ENCODE results near the gene SBK1.
"Not testable (repeated sequence)": the region's sequence is repeated elsewhere in the genome, so short reads cannot be mapped to it uniquely, and the experiment has no call there.

SBK1 gene
- 1.5 to 29.9 (median 11.7) reads per million in 9 experiments for total RNA-seq

DNA sequence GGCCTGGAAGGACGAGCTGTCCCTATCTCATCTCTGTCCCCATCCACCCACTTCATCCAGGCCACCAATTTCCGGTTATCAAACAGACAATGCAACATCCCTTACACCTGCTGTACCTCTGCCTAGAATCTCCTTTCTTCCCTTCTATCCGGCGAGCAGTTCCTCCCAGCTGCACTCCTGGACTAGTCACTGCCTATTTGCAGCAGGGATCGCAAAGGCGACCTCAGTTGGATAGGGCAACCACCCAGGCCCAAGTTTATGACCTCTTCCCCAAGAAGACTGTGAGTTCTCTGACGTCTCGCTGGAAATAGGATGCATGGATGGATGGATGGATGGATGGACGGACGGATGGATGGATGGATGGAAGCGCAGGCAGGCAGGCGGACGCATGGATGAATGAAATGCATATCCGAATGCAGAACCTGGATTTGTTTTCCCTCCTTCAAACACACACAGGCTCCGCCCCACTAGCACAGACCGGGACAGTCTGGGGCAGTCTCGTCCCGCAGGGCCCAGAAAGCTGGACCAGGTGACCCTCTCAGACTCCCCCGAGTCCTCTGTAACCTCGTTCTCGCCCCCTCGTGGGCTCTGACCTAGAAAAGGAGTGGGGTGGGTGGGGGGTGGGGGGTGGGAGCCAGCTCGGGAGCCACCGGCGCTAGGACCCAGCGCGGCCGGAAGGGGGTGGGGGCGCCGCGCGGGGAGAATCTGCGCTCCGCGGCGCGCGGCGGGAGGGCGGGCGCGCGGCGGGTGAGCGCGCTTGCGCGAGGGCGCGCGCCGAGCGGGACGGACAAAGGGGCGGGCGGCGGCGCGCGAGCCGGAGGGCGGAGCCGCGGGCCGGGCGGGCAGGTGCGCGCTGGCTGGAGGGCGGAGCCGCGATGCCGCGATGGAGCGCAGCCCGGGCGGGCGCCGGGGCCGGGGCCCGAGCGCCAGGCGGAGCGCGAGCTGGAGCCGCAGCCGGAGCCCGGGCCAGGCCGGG is at the start of gene SBK1:
Gene SBK1, plus strand, starts transcription at position 875 of the 976 bp plus-strand sequence. CDS start 24,867 bp downstream, outside the sequence.
- peaks cover 15% of the 10 kb centered on the region for H3K36me3 Mint-ChIP-seq (ENCODE audit: insufficient read depth)
- H3K4me3 Mint-ChIP-seq = peak within 1 kb of the TSS; percentile 91 to 94
- DNase-seq (peak; percentile 80 to 87 (median 80)), ATAC-seq (replicated peaks) (peak; percentile 95)
- no peaks in the 10 kb centered on the region for H3K27me3 Mint-ChIP-seq
- peak within 1 kb of the TSS; percentile 90 to 92 for H3K27ac Mint-ChIP-seq
- H3K9me3 Mint-ChIP-seq = no peaks in the 10 kb centered on the region
- H3K4me1 Mint-ChIP-seq (ENCODE audit: low read depth in 2 of 2) = peaks cover 56 to 61% of the 10 kb centered on the region in 2 donors

DNA sequence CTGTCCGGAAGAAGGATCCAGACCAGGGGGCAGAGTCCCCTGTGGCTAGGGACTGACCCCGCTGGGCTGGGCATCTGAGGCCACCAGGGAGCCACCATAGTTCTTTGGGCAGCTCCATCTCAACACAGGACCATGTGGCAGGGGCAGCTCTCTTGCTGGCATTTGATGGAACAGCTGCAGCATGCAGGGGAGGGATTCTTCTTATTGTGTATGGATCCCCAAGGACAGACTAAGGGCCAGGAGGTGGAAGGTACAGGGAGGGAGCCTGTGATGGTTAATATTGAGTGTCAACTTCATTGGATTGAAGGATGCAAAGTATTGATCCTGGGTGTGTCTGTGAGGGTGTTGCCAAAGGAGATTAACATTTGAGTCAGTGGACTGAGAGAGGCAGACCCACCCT is 42.8 kb upstream of the SBK1 start:
- not testable (repeated sequence) for H3K27ac Mint-ChIP-seq; H3K9me3 Mint-ChIP-seq; DNase-seq; H3K4me3 Mint-ChIP-seq; H3K36me3 Mint-ChIP-seq (ENCODE audit: insufficient read depth); H3K4me1 Mint-ChIP-seq (ENCODE audit: low read depth in 2 of 2); ATAC-seq (replicated peaks)
- H3K27me3 Mint-ChIP-seq = peaks cover 0 to 18% of the 10 kb centered on the region in 2 donors

DNA sequence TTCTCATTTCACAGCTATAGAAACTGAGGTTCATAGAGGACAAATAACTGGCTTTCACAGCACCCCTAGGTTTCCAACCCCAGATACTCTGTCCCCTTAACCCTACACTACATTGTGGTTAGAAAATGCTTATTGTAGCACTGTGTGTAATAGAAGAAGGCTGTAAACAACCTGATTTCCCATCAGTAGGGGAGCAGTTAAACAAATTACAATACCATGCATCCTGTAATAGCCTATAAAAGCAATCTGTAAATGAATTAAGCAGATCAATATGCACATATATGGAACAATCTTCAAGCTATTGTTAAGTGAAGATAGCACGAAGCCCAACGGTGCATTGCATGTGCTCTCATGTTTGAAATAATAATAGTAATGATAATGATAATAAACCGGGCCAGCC is 41.3 kb upstream of the SBK1 start:
- H3K9me3 Mint-ChIP-seq = no peaks in the 10 kb centered on the region
- H3K4me3 Mint-ChIP-seq = no peak overlapping the region
- H3K4me1 Mint-ChIP-seq (ENCODE audit: low read depth in 2 of 2) = no peaks in the 10 kb centered on the region
- H3K27ac Mint-ChIP-seq = no peak overlapping the region
- no peaks in the 10 kb centered on the region for H3K36me3 Mint-ChIP-seq (ENCODE audit: insufficient read depth)
- H3K27me3 Mint-ChIP-seq = peaks cover 0 to 9% of the 10 kb centered on the region in 2 donors
- DNase-seq (no peak), ATAC-seq (replicated peaks) (no peak)

GRCh38 chr16:28254158-28254557 is 38.2 kb upstream of the SBK1 start:
- no peak for DNase-seq
- Mint-ChIP-seq H3K27ac (no peak overlapping the region), H3K27me3 (peaks cover 0 to 20% of the 10 kb centered on the region in 2 donors), H3K4me1 (ENCODE audit: low read depth in 2 of 2) (no peaks in the 10 kb centered on the region), H3K9me3 (no peaks in the 10 kb centered on the region), H3K4me3 (no peak overlapping the region), H3K36me3 (ENCODE audit: insufficient read depth) (no peaks in the 10 kb centered on the region)
- no peak for ATAC-seq (replicated peaks)

GRCh38 chr16:28255838-28256237 is 36.5 kb upstream of the SBK1 start:
- Mint-ChIP-seq H3K4me1 (ENCODE audit: low read depth in 2 of 2) (peaks cover 9% of the 10 kb centered on the region in 2 donors), H3K36me3 (ENCODE audit: insufficient read depth) (no peaks in the 10 kb centered on the region), H3K27me3 (peaks cover 4 to 28% of the 10 kb centered on the region in 2 donors), H3K27ac (no peak overlapping the region), H3K9me3 (no peaks in the 10 kb centered on the region), H3K4me3 (no peak overlapping the region)
- no peak for DNase-seq
- ATAC-seq (replicated peaks) = no peak

DNA sequence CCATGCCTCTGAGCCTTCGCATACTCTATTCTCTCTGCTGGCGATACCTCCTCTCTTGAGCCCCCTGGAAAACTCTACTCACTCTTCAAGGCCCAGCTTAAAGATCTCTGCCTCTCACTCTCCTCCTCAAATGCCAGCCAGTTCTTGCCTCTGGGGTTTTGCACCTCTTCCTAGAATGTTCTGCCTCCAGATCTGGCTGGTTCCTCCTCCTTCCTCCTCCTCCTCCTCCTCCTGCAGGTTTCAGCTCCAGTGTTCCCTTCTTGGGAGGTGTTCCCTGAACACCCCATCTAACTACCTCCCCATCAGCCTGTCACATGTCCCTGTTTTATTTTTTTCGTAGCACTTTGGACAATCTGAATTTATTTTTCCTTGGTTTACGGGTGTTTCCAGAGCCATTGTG is 35.1 kb upstream of the SBK1 start:
- Mint-ChIP-seq H3K27ac (peak overlapping the region in 1 of 2 donors; percentile 35), H3K9me3 (no peaks in the 10 kb centered on the region), H3K36me3 (ENCODE audit: insufficient read depth) (no peaks in the 10 kb centered on the region), H3K4me1 (ENCODE audit: low read depth in 2 of 2) (peaks cover 9% of the 10 kb centered on the region in 2 donors), H3K27me3 (peaks cover 8 to 42% of the 10 kb centered on the region in 2 donors), H3K4me3 (no peak overlapping the region)
- DNase-seq = no peak
- ATAC-seq (replicated peaks) = no peak

DNA sequence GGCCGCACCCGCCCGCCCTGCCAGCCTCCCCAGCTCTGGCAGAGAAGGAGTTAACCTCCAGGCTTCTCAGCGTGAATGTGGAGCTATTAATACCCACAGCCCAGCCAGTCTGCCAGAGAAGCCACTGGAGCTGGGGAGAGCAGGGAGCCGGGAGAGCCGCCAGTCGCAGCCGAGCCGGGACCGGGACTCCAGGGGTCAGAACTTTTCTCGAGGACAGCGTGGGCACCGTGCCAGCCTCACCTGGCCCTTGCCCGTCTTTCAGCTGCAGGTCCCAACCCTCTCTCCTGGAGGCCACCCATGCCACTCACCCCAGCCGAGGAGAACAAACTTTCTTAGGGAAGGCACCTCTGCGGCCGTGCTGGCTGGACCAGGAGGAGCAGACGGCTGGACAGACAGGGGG is 33.8 kb upstream of the SBK1 start:
- DNase-seq = no peak
- no peak overlapping the region for H3K27ac Mint-ChIP-seq

GRCh38 chr16:28259091-28259780 is 33.1 kb upstream of the SBK1 start:
- Mint-ChIP-seq H3K4me3 (peak overlapping the region in 1 of 2 donors; percentile 36), H3K27me3 (peaks cover 21 to 60% of the 10 kb centered on the region in 2 donors), H3K4me1 (ENCODE audit: low read depth in 2 of 2) (peaks cover 9% of the 10 kb centered on the region in 2 donors), H3K27ac (peak overlapping the region; percentile 6 to 10), H3K9me3 (no peaks in the 10 kb centered on the region), H3K36me3 (ENCODE audit: insufficient read depth) (no peaks in the 10 kb centered on the region)
- DNase-seq = no peak
- peak; percentile 58 for ATAC-seq (replicated peaks)

More for the DNA sequence above, 33.8 kb upstream of the SBK1 start:
- Mint-ChIP-seq H3K4me1 (ENCODE audit: low read depth in 2 of 2) (peaks cover 9% of the 10 kb centered on the region in 2 donors), H3K4me3 (no peak overlapping the region), H3K36me3 (ENCODE audit: insufficient read depth) (no peaks in the 10 kb centered on the region), H3K27me3 (peaks cover 14 to 54% of the 10 kb centered on the region in 2 donors), H3K9me3 (no peaks in the 10 kb centered on the region)
- ATAC-seq (replicated peaks) = no peak

GRCh38 chr16:28259781-28260150 is 32.6 kb upstream of the SBK1 start:
- Mint-ChIP-seq H3K4me1 (ENCODE audit: low read depth in 2 of 2) (peaks cover 9% of the 10 kb centered on the region in 2 donors), H3K9me3 (no peaks in the 10 kb centered on the region), H3K27me3 (peaks cover 26 to 66% of the 10 kb centered on the region in 2 donors), H3K27ac (peak overlapping the region; percentile 6 to 10), H3K4me3 (peak overlapping the region in 1 of 2 donors; percentile 36), H3K36me3 (ENCODE audit: insufficient read depth) (no peaks in the 10 kb centered on the region)
- no peak for ATAC-seq (replicated peaks)
- no peak for DNase-seq

- H3K9me3 Mint-ChIP-seq = no peaks in the 10 kb centered on the region
- H3K4me3 Mint-ChIP-seq = no peak overlapping the region
- peaks cover 9% of the 10 kb centered on the region in 2 donors for H3K4me1 Mint-ChIP-seq (ENCODE audit: low read depth in 2 of 2)
- no peak for DNase-seq
- no peak for ATAC-seq (replicated peaks)
- H3K36me3 Mint-ChIP-seq (ENCODE audit: insufficient read depth) = no peaks in the 10 kb centered on the region
- H3K27ac Mint-ChIP-seq = peak overlapping the region; percentile 6 to 10
- peaks cover 29 to 70% of the 10 kb centered on the region in 2 donors for H3K27me3 Mint-ChIP-seq
Observed at GRCh38 chr16:28260193-28260592, 32.1 kb upstream of the SBK1 start.

DNA sequence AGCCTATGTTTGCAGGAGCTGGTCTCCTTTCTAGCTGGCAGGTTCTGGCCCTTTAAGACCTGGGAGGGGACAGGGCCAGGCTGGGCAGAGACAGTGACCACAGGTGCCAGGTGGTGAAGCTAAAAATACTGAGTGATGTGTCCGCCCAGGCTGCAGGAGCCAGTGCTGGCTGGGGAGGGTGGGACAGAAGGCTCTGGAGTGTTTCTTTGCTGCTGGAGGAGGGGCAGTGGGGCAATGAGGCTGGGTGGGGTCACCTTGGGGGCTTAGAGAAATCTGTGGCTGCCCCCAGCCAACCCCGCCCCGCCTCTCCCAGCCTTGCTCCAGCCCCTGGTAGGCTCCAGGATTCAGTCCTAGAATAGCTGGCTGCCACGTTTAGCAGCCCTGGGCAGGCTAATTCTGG is 30.4 kb upstream of the SBK1 start:
- H3K9me3 Mint-ChIP-seq = no peaks in the 10 kb centered on the region
- ATAC-seq (replicated peaks) = no peak
- no peak overlapping the region for H3K27ac Mint-ChIP-seq
- no peak overlapping the region for H3K4me3 Mint-ChIP-seq
- H3K36me3 Mint-ChIP-seq (ENCODE audit: insufficient read depth) = no peaks in the 10 kb centered on the region
- DNase-seq = no peak
- peaks cover 29 to 68% of the 10 kb centered on the region in 2 donors for H3K27me3 Mint-ChIP-seq
- peaks cover 9% of the 10 kb centered on the region in 2 donors for H3K4me1 Mint-ChIP-seq (ENCODE audit: low read depth in 2 of 2)

- H3K4me1 Mint-ChIP-seq (ENCODE audit: low read depth in 2 of 2) = peaks cover 9% of the 10 kb centered on the region in 2 donors
- ATAC-seq (replicated peaks) (no peak), DNase-seq (no peak)
- no peaks in the 10 kb centered on the region for H3K36me3 Mint-ChIP-seq (ENCODE audit: insufficient read depth)
- peak overlapping the region in 1 of 2 donors; percentile 10 for H3K27ac Mint-ChIP-seq
- H3K9me3 Mint-ChIP-seq = no peaks in the 10 kb centered on the region
- H3K27me3 Mint-ChIP-seq = peaks cover 29 to 60% of the 10 kb centered on the region in 2 donors
- H3K4me3 Mint-ChIP-seq = no peak overlapping the region
Observed at GRCh38 chr16:28263305-28263704, 29.0 kb upstream of the SBK1 start.

DNA sequence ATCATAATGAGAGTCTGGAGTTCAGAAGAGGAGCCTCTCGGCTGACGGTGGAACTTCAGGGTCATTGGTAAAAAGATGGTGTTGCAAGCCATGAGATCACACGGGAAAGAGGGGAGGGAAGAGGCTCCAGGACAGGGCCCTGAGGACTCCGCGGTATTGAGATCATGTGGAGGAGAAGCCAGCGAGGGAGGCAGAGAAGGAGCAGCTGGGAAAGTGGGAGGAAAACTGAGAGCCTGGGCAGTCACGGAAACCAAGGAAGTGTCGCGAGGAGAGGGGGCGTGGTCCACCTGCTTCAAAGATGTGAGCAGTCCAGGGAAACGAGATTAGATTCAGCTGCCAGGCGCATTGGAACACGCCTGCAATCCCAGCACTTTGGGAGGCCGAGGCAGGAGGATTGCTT is 27.7 kb upstream of the SBK1 start:
- H3K27ac Mint-ChIP-seq = peak overlapping the region in 1 of 2 donors; percentile 10
- DNase-seq (no peak), ATAC-seq (replicated peaks) (no peak)
- H3K4me1 Mint-ChIP-seq (ENCODE audit: low read depth in 2 of 2) = peaks cover 4 to 6% of the 10 kb centered on the region in 2 donors
- no peaks in the 10 kb centered on the region for H3K36me3 Mint-ChIP-seq (ENCODE audit: insufficient read depth)
- no peaks in the 10 kb centered on the region for H3K9me3 Mint-ChIP-seq
- H3K27me3 Mint-ChIP-seq = peaks cover 29 to 55% of the 10 kb centered on the region in 2 donors
- H3K4me3 Mint-ChIP-seq = no peak overlapping the region

All from effector memory CD8-positive, alpha-beta T cell (primary cell).